SHP77 (cell line): ENCODE results near the gene OCLN.
A peak's percentile ranks its signal among the peaks of the same experiment; 100 is the strongest.
"Not testable (repeated sequence)": the region's sequence is repeated elsewhere in the genome, so short reads cannot be mapped to it uniquely, and the experiment has no call there.

Experiments used
- DNase-seq, 2 experiments: peaks; one replicate each; lab custom pipeline; 2025; lab: John Stamatoyannopoulos, UW

Gene OCLN, protein sequence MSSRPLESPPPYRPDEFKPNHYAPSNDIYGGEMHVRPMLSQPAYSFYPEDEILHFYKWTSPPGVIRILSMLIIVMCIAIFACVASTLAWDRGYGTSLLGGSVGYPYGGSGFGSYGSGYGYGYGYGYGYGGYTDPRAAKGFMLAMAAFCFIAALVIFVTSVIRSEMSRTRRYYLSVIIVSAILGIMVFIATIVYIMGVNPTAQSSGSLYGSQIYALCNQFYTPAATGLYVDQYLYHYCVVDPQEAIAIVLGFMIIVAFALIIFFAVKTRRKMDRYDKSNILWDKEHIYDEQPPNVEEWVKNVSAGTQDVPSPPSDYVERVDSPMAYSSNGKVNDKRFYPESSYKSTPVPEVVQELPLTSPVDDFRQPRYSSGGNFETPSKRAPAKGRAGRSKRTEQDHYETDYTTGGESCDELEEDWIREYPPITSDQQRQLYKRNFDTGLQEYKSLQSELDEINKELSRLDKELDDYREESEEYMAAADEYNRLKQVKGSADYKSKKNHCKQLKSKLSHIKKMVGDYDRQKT

DNA sequence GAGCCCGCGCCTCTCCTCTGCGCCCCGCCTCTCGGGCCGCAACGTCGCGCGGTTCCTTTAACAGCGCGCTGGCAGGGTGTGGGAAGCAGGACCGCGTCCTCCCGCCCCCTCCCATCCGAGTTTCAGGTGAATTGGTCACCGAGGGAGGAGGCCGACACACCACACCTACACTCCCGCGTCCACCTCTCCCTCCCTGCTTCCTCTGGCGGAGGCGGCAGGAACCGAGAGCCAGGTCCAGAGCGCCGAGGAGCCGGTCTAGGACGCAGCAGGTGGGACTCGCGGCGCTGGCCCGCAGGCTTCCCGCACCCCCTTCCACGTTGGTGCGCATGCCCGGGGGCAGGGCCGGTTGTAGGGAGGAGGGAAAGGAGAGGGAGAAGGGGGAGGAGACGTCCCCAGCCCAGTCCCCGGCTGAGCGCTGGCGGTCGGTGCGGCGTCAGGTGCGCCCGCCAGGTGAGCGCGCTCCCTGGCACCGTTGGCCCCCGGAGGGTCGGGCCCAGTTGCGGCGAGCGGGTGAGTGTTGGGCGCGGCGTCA is at the start of gene OCLN:
TSS of gene OCLN (plus strand) at position 400 of the 532 bp plus-strand sequence. CDS start 11,455 bp downstream, outside the sequence.
- DNase-seq = peak; percentile 72 to 76

- DNase-seq = no peak
Observed at GRCh38 chr5:69444127-69444754, 48.3 kb upstream of the OCLN start.

DNA sequence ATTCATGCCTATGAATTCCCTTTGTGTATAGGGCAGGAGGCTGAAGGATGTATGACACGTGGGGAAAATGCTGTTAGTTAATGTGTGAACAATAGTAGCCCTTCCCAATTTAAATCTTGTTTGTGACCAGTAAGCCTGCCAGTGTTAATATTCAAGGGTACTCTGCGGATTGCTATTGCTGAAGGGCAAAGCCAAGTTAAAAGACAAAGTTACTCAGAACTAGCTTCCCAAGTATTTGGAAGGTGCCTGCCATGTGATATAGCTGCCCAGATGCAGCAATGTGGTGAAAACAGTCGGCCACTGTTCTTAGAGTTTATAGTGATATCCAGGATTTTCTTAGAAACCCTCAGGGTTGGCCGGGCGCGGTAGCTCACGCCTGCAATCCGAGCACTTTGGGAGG is 43.1 kb upstream of the OCLN start:
- DNase-seq = no peak

GRCh38 chr5:69450116-69450515 is 42.5 kb upstream of the OCLN start:
- DNase-seq = no peak

DNA sequence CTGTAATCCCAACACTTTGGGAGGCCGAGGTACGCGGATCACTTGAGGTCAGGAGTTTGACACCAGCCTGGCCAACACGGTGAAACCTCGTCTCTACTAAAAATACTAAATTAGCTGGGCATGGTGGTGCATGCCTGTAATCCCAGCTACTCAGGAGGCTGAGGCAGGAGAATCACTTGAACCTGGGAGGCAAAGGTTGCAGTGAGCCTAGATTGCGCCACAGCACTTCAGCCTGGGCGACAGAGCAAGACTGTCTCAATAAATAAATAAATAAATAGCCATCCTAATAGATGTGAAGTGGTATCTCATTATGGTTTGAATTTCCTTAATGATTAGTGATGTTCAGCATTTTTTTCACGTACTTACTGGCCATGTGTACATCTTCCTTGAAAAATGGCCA is 42.1 kb upstream of the OCLN start:
- DNase-seq = not testable (repeated sequence)

DNA sequence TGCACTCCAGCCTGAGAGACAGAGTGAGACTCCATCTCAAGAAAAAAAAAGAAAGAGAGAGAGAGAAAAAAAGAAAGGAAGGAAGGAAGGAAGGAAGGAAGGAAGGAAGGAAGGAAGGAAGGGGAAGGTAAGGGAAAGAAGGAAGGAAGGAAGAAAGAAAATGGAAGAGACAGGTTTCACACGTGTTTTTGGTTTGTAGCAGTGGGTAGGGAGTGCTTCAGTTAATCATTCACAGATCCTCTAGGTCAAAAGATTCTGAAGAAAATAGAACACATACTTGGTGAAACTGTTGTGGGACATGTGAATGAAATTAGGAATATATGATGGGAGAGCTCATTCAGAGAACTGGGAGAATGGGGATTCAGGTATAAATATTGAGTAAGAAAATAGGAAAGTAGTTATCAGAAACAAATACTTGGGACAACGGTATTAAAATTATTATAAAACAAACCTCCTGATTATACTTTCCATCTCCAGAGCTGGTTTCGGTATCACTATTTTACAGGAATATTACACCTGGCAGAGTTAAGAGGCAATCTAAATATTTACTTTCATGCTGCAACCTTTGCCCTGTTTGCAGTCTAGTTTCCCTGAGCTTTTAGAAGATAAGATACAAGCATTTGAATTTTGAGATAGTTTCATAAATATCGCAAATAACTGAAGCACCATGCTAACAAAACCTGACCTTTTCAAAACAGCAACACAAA is 40.5 kb upstream of the OCLN start:
- no peak for DNase-seq

- DNase-seq = not testable (repeated sequence)
Observed at GRCh38 chr5:69453487-69453886, 39.1 kb upstream of the OCLN start.

- no peak for DNase-seq
Observed at GRCh38 chr5:69454460-69455249, 37.9 kb upstream of the OCLN start.

- DNase-seq = not testable (repeated sequence)
Observed at GRCh38 chr5:69455428-69455988, 37.1 kb upstream of the OCLN start.

DNA sequence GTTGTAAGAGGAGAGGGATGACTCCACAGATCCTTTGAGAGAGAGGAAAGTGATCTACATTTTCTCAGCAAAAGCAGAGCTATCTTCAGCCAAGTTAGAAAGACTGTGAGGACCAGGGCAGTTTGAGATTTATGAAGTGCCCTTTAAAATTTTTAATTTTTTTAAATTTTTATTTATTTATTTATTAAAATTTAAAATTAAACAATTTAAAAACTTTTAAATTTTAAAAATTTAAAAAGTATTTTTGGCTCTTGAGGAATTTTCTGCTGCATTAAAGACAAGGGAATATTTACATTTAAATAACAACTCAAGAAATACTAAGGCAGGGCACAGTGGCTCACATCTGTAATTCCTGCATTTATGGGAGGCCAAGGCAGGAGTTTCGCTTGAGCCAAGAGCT is 30.4 kb upstream of the OCLN start:
- no peak for DNase-seq

DNA sequence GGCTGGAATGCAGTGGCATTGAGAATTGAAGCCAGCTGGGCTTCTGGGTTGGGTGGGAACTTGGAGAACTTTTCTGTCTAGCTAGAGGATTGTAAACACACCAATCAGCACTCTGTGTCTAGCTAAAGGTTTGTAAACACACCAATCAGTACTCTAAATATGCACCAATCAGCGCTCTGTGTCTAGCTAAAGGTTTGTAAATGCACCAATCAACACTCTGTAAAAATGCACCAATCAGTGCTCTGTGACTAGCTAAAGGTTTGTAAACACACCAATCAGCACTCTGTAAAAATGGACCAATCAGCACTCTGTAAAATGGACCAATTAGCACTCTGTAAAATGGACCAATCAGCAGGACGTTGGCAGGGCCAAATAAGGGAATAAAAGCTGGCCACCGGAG is 26.2 kb upstream of the OCLN start:
- DNase-seq = not testable (repeated sequence)

- no peak for DNase-seq
Observed at GRCh38 chr5:69467442-69468225, 25.0 kb upstream of the OCLN start.

- DNase-seq = no peak
Observed at GRCh38 chr5:69468631-69469030, 24.0 kb upstream of the OCLN start.

DNA sequence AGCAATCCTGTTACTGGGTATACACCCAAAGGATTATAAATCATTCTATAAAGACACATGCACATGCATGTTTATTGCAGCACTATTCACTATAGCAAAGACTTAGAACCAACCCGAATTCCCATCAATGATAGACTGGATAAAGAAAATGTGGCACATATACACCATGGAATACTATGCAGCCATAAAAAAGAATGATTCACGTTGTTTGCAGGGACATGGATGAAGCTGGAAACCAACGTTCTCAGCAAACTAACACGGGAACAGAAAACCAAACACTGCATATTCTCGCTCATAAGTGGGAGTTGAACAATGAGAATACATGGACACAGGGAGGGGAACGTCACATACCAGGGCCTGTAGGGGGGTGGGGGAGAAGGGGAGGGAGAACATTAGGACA is 21.1 kb upstream of the OCLN start:
- DNase-seq = not testable (repeated sequence)

GRCh38 chr5:69472535-69473143 is 20.0 kb upstream of the OCLN start:
- not testable (repeated sequence) for DNase-seq

- no peak for DNase-seq
Observed at GRCh38 chr5:69477170-69477569, 15.4 kb upstream of the OCLN start.

- not testable (repeated sequence) for DNase-seq
Observed at GRCh38 chr5:69478296-69478695, 14.3 kb upstream of the OCLN start.

DNA sequence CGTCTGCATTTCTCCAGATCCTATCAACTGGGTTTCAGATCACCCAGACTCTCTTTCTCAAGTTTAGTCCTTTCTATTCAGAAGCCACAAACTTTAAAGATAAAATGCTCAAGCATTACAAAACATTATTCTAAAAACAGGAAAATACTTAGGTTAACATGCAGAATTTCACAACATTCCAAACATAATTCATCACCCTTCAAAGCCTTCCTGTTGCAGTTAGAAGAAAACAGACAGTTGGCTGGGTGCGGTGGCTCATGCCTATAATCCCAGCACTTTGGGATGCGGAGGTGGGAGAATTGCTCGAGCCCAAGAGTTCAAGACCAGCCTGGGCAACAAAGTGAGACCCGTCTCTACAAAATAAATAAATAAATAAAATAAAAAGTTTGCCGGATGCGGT is 7.7 kb upstream of the OCLN start:
- no peak for DNase-seq

DNA sequence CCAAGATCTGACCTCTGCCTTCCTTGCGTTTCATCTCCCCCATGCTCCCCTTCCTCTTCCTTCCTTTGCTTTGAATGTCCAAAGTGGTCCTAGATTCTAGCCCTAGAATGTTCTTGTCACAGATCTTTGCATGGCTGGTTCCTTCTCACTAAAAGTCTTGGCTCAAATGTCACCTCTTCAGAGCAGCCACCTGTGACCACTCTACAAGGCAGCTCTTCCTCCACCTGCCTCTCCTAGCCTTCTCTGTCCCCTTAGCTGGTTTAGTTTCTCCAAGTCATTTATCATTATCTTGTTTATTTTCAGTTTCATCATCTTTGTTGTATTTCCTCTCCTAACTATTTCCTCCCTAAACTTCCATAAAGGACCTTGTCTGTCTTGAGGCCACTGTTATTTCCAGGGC is 7.1 kb upstream of the OCLN start:
- DNase-seq = no peak

DNA sequence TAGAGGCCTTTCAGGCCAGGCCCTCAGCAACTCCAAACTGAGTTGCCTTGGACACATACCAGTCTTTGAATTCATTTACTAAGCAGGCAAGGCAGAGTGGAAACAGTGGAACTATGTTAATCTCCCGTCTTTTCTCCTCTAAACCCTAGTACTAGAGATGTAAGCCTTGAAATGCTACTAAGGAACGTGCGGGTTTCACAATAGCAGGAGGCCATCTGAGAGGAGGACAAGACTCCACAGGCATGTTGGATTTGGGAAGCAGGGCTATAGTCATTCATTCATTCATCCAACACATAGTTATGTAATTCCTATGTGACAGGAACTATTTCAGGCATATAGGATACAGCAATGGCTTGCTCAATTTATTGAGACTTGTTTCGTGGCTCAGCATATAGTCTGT is 3.3 kb upstream of the OCLN start:
- no peak for DNase-seq
